ENCODE data around the gene UFSP2. TPM values are rescaled to one million over a fixed set of nuclear protein-coding genes. Genes with fewer than 3 reads are reported as not detected.

The UFSP2 gene
- total RNA-seq, 1 experiment from 2014 or later, result 38.9 TPM

DNA sequence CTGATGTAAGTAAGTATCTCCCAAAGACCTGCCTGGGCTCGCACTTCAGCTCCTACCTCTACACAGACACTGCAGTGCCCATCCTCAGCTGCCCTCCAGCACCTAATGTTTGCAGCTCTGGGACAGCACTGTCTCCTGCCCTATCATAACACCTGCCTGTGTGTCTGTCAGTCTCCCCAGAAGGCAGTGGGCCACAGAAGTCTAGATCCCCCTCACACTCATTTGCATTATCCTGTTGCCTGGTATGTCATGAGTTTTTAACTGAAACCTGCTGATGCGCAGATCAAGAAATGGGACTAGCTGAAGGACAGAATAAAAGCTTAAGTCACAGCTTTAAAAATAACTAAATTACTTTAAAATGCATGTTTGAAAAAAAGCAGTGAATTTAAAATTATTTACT, 73.0 kb downstream of the UFSP2 start:
- DNase-seq (ENCODE audit: low spot score), result no peak

DNA sequence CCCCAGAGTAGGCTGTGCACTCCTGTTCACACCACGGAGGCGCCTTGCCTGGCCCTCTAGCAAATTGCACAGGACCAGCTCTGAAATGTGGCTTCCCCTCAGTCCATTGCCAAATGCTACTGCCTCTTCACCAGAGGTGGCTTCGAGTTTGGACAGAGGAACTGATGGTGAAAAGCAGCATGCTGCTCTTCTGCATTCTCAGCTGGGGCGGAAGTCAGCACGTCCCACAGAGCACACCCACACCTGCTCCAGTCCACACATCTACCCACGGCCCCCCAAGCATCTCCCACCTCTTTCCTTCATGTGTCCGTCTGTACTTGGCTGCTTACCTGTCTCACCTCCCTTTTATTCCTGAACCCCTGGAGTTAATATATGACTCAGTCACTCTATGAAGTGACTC, 73.6 kb downstream of the UFSP2 start:
- no peak for DNase-seq (ENCODE audit: low spot score)

DNA sequence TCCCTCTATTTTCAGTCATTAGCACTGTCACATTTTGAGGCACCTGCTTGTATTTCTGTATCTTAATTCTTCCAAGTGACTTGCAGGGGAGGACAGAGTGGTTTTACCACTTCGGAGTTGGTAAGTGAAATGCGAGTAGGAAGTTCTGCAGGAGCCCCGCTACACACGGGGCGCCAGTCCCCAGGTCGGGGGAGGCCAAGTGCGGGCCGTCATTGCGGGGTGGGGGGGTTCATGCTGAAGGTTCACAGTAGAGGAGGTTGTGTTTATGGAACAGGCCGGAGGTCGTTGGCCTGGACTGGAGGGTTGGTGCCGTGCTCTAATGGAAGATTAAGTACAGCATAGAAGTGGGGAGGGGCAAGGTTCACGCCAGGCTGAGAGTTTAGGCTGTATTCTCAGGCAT, 74.1 kb downstream of the UFSP2 start:
- DNase-seq (ENCODE audit: low spot score), result no peak

Other genes with a start within 250 kb of the UFSP2 start
- gene CFAP97, start 222.0 kb downstream of the UFSP2 start, total RNA-seq (2014; rRNA removed; shearing (Covaris generic)), result 17.6 and 27.7 TPM in 2 replicates
- 8.3 and 8.8 TPM in 2 replicates for gene SNX25, start 216.4 kb downstream of the UFSP2 start, total RNA-seq (2014; rRNA removed; shearing (Covaris generic))
- 0.35 and 0.39 TPM in 2 replicates for gene LRP2BP, start 30.0 kb downstream of the UFSP2 start, total RNA-seq (2014; rRNA removed; shearing (Covaris generic))
- gene ANKRD37, start 29.1 kb downstream of the UFSP2 start, total RNA-seq (2014; rRNA removed; shearing (Covaris generic)), result 6.4 and 9.5 TPM in 2 replicates
- gene CCDC110, start 45.8 kb upstream of the UFSP2 start, total RNA-seq (2014; rRNA removed; shearing (Covaris generic)), result 0.12 TPM in 1 of 2 replicates, not detected in the other
- gene PDLIM3, start 109.5 kb upstream of the UFSP2 start, total RNA-seq (2014; rRNA removed; shearing (Covaris generic)), result 12.5 and 16.2 TPM in 2 replicates

All from H4 (cell line).